ENCODE measurements around the gene RASSF5. TPM values are rescaled to one million over a fixed set of nuclear protein-coding genes. Genes with fewer than 3 reads are reported as not detected.
"Not testable (repeated sequence)": the region's sequence is repeated elsewhere in the genome, so short reads cannot be mapped to it uniquely, and the experiment has no call there.

The RASSF5 gene
- polyA plus RNA-seq, 1 donor (not counting 4 experiments of a cell fraction or from before 2014, with no cell fraction given), result 2.4 TPM

GRCh38 chr1:206480211-206480610 lies 27.1 kb upstream of the RASSF5 start:
- no peaks in the 10 kb centered on the region for H3K9me1 ChIP-seq (ENCODE audit: control insufficient read depth, extremely low read depth, insufficient read depth, low read length)
- H3K9ac ChIP-seq (ENCODE audit: control insufficient read depth, extremely low read depth, insufficient read depth, low read length), result no peak overlapping the region
- no peaks in the 10 kb centered on the region for H3K79me2 ChIP-seq (ENCODE audit: control insufficient read depth, insufficient read depth, low read length)
- dilution Hi-C loops (cut with MboI; ENCODE audit: extremely low pct_ligation_motif_present, low sequenced_read_pairs), result no loop called here
- TF ChIP-seq, protein P1, sequence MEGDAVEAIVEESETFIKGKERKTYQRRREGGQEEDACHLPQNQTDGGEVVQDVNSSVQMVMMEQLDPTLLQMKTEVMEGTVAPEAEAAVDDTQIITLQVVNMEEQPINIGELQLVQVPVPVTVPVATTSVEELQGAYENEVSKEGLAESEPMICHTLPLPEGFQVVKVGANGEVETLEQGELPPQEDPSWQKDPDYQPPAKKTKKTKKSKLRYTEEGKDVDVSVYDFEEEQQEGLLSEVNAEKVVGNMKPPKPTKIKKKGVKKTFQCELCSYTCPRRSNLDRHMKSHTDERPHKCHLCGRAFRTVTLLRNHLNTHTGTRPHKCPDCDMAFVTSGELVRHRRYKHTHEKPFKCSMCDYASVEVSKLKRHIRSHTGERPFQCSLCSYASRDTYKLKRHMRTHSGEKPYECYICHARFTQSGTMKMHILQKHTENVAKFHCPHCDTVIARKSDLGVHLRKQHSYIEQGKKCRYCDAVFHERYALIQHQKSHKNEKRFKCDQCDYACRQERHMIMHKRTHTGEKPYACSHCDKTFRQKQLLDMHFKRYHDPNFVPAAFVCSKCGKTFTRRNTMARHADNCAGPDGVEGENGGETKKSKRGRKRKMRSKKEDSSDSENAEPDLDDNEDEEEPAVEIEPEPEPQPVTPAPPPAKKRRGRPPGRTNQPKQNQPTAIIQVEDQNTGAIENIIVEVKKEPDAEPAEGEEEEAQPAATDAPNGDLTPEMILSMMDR (optimal IDR thresholded peaks at IDR 0.05 in 1 of 3, IDR thresholded peaks at IDR 0.05 in 1 of 3, conservative IDR thresholded peaks at IDR 0.05 in 1 of 3; ENCODE audit: extremely low read depth in 1 of 3, insufficient read depth in 2 of 3, low read length in 3 of 3), result no peak
- no peak overlapping the region for H2AFZ ChIP-seq (ENCODE audit: control insufficient read depth, low read length)
- H3K4me1 ChIP-seq (ENCODE audit: control insufficient read depth, extremely low read depth, insufficient read depth, low read length), result peaks cover 24% of the 10 kb centered on the region
- no peaks in the 10 kb centered on the region for H3K27me3 ChIP-seq (ENCODE audit: control insufficient read depth, extremely low read depth, insufficient read depth, low read length)
- no peaks in the 10 kb centered on the region for H4K20me1 ChIP-seq (ENCODE audit: control insufficient read depth, extremely low read depth, insufficient read depth, low read length)
- no peak overlapping the region for H3K4me2 ChIP-seq (ENCODE audit: control insufficient read depth, extremely low read depth, insufficient read depth, low read depth, low read length)
- no peaks in the 10 kb centered on the region for H3K9me3 ChIP-seq (ENCODE audit: control insufficient read depth, low read depth, low read length)
- peaks cover 0 to 21% of the 10 kb centered on the region in 2 experiments for H3K36me3 ChIP-seq (ENCODE audit: control insufficient read depth in 2 of 2, extremely low read depth in 1 of 2, insufficient read depth in 2 of 2, low read length in 2 of 2)
- no peak for DNase-seq (ENCODE audit: low read depth, low spot score)
- H3K4me3 ChIP-seq (ENCODE audit: control insufficient read depth in 2 of 3, extremely low read depth in 1 of 3, insufficient read depth in 2 of 3, low read depth in 1 of 3, low read length in 3 of 3), result no peak overlapping the region
- H3K27ac ChIP-seq (ENCODE audit: control insufficient read depth, insufficient read depth, low read length), result no peak overlapping the region
- no peak for FAIRE-seq

DNA sequence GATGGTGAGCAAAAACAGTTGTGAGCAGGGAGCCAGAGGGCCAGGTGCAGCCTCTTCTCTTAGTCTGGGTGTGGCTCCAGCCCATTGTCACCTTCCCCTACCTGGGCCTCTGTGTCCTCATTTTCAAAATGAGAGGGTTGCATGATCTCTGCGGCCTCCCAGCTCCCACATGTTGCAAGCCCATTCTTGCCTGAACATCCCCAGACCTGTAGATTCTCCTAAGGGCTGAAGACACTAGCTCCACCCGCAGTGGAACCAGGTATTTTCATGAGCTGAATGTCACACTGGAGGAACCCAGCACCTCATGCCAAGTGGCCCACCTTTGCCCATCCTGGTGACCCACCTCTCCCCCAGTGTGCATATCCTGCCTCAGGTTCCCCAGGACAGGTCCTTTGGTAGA lies 24.7 kb upstream of the RASSF5 start:
- no peaks in the 10 kb centered on the region for H3K79me2 ChIP-seq (ENCODE audit: control insufficient read depth, insufficient read depth, low read length)
- H4K20me1 ChIP-seq (ENCODE audit: control insufficient read depth, extremely low read depth, insufficient read depth, low read length), result no peaks in the 10 kb centered on the region
- H3K9me1 ChIP-seq (ENCODE audit: control insufficient read depth, extremely low read depth, insufficient read depth, low read length), result no peaks in the 10 kb centered on the region
- FAIRE-seq (peak; percentile 93), DNase-seq (ENCODE audit: low read depth, low spot score) (peak; percentile 75)
- peaks cover 0 to 15% of the 10 kb centered on the region in 2 experiments for H3K36me3 ChIP-seq (ENCODE audit: control insufficient read depth in 2 of 2, extremely low read depth in 1 of 2, insufficient read depth in 2 of 2, low read length in 2 of 2)
- no peaks in the 10 kb centered on the region for H3K27me3 ChIP-seq (ENCODE audit: control insufficient read depth, extremely low read depth, insufficient read depth, low read length)
- dilution Hi-C loops (cut with MboI; ENCODE audit: extremely low pct_ligation_motif_present, low sequenced_read_pairs), result no loop called here
- H3K4me3 ChIP-seq (ENCODE audit: control insufficient read depth in 2 of 3, extremely low read depth in 1 of 3, insufficient read depth in 2 of 3, low read depth in 1 of 3, low read length in 3 of 3), result no peak overlapping the region
- TF ChIP-seq, protein P1 (optimal IDR thresholded peaks at IDR 0.05 in 1 of 3, IDR thresholded peaks at IDR 0.05 in 1 of 3, conservative IDR thresholded peaks at IDR 0.05 in 1 of 3; ENCODE audit: extremely low read depth in 1 of 3, insufficient read depth in 2 of 3, low read length in 3 of 3), result peak in 1 of 3 experiments; percentile 7
- TF ChIP-seq EZH2 (IDR thresholded peaks at IDR 0.05; ENCODE audit: low read length), result no peak
- no peak overlapping the region for H2AFZ ChIP-seq (ENCODE audit: control insufficient read depth, low read length)
- no peak overlapping the region for H3K9ac ChIP-seq (ENCODE audit: control insufficient read depth, extremely low read depth, insufficient read depth, low read length)
- no peak overlapping the region for H3K27ac ChIP-seq (ENCODE audit: control insufficient read depth, insufficient read depth, low read length)
- H3K4me1 ChIP-seq (ENCODE audit: control insufficient read depth, extremely low read depth, insufficient read depth, low read length), result peaks cover 22% of the 10 kb centered on the region
- H3K9me3 ChIP-seq (ENCODE audit: control insufficient read depth, low read depth, low read length), result no peaks in the 10 kb centered on the region
- peak overlapping the region; percentile 41 for H3K4me2 ChIP-seq (ENCODE audit: control insufficient read depth, extremely low read depth, insufficient read depth, low read depth, low read length)

- FAIRE-seq; H3K9me1 ChIP-seq (ENCODE audit: control insufficient read depth, extremely low read depth, insufficient read depth, low read length); H4K20me1 ChIP-seq (ENCODE audit: control insufficient read depth, extremely low read depth, insufficient read depth, low read length); H3K4me3 ChIP-seq (ENCODE audit: control insufficient read depth in 2 of 3, extremely low read depth in 1 of 3, insufficient read depth in 2 of 3, low read depth in 1 of 3, low read length in 3 of 3); dilution Hi-C loops (cut with MboI; ENCODE audit: extremely low pct_ligation_motif_present, low sequenced_read_pairs); H3K4me2 ChIP-seq (ENCODE audit: control insufficient read depth, extremely low read depth, insufficient read depth, low read depth, low read length); H3K79me2 ChIP-seq (ENCODE audit: control insufficient read depth, insufficient read depth, low read length); H3K9ac ChIP-seq (ENCODE audit: control insufficient read depth, extremely low read depth, insufficient read depth, low read length); DNase-seq (ENCODE audit: low read depth, low spot score); H3K27ac ChIP-seq (ENCODE audit: control insufficient read depth, insufficient read depth, low read length); H2AFZ ChIP-seq (ENCODE audit: control insufficient read depth, low read length); H3K27me3 ChIP-seq (ENCODE audit: control insufficient read depth, extremely low read depth, insufficient read depth, low read length); H3K9me3 ChIP-seq (ENCODE audit: control insufficient read depth, low read depth, low read length): not testable (repeated sequence)
- H3K36me3 ChIP-seq (ENCODE audit: control insufficient read depth in 2 of 2, extremely low read depth in 1 of 2, insufficient read depth in 2 of 2, low read length in 2 of 2), result peaks cover 0 to 11% of the 10 kb centered on the region in 2 experiments
- H3K4me1 ChIP-seq (ENCODE audit: control insufficient read depth, extremely low read depth, insufficient read depth, low read length), result peaks cover 22% of the 10 kb centered on the region
These were observed 23.5 kb upstream of the RASSF5 start for GRCh38 chr1:206483864-206484263.

Measured in keratinocyte (primary cell).